ENCODE results near the gene ADAT3.

ADAT3 gene

DNA sequence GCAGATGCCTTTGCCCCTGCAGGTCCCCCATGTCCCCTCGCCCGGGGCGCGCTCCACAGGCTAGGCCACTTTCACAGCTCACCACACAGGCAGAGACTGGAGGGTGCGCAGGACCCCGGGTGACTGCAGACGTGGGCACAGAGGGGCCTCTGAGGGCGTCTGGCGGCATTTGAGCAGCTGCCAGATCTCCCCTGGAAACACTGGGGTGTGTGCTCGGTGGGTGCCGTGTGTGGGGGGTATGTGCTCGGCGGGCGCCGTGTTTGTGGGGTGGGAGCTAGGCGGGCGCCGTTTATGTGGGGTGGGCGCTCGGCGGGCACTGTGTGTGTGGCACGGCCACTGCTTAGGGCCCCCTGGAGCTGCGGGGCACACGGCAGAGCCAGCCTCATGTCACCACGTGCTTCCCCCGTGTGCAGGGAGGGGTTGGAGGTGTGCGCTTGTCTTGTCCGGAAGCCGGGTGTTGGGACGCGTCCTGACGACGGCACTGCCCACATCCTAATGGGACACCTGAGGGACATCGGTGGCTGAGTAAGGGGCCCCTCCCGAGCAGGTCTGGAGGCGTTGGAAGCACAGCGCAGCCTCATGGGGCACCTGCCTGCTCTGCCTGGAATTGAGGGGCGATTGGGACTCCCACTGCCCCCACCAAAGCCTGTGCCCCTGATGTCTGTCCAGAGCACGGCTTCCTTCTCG is 52.5 kb downstream of the ADAT3 start:
- no peak for DNase-seq (ENCODE audit: low spot score)

DNA sequence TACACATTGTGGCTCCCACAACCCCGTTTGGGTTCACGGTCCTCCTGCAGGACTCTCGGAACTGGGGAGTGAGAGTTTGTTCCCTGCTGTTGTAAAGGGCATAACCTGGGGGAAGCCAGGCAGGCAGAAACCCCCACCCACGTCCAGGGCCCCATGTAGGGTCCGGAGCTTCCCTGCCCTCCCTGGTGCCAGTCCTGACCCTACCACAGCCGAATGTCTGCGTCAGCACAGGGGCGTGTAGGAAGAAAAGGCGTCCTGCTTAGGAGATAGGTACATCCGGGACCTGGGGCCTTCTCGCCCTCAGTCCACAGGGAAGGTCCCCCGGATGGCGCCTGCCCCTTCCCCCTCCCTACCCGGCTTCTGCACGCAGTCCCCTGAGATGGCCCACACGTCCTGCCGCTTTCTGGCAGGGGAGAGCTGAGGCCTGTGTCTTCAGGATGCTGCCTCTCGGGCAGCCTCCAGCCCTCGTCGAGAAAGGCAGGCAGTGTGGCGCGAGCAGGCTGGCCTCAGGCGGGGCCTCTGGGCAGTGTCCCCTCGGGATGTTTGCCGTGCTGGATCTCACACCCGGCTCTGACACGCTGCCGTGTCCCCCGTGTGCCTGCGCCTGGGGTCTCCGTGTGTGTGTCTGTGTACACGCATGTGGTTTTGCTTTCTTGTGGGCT is 54.9 kb downstream of the ADAT3 start:
- DNase-seq (ENCODE audit: low spot score): no peak

DNA sequence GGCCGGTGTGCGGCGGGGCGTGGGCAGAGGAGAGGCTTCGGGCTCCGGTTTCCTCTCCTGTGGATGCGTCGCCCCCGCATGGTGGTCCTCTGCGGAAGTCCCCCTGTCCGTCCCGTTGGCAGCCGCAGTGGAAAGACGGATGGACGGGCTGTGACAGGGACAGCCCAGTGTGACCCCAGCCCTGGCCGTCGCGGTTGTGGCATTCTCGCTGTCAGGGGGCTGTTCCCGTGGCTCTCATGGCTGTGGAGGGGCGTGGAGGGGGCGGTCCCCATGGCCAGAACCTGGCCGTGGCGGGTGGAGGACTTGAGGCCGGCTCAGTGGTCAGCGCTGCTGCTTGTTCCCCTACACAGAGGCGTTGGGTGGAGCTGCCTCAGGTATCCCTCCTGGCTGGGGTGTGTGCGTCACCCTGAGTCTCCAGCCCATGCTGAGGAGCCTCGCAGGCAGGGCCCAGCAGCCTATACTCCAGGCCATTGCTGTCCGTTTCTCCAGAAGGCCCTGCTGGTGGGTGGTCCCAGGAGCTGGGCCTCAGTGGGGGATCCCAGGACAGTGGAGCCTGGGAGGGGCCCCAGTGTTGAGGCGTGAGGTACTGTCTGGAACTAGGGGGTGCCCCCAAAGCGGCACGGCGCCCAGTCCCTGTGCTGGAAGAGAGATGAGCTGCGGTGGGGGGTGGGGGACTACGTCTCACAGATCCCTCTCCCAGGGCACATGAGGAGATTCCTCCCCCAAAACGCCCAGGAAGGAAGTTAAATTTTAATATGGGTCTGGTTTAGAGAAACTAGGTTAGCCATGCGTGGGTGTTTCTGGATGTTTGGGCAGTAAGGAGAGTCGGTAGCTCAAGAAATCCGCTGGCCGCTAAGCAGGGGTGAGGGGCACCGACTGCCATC is 56.0 kb downstream of the ADAT3 start:
- peak; percentile 70 for DNase-seq (ENCODE audit: low spot score)

DNA sequence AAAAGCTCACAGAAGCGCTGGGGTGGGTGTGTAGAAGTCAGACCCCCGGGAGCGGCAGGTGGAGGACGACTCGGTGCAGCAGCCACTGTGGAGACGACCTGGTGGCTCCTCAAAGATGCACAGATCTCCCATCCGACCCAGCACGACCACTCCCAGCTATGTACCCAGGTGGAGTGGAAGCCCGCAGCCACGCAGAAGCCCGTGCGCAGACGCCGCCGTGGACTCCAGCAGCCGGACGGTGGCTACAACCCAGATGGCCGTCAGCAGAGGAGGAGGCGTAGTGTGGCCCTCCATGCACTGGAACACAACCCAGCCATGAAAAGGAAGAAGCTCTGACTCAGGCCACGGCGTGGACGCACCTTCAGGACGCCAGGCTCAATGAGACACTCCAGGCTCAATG is 57.5 kb downstream of the ADAT3 start:
- no peak for DNase-seq (ENCODE audit: low spot score)

All from kidney tubule cell (primary cell).